Astrocyte of the spinal cord (primary cell): ENCODE data around the gene STK32C.

Source experiments
- DNase-seq: peaks from one replicate; pipeline ENCODE4 v3.0.0; 2011; ENCODE audit warnings: low read depth, low spot score
- H3K4me3 ChIP-seq: 2 replicates; pipeline ENCODE4 v1.5.1; 2011; ENCODE audit warnings: low read depth, mild to moderate bottlenecking, low read length, moderate library complexity
- in situ Hi-C: cut with HindIII; loops from 2 replicates; pipeline ENCODE4 v1.10.0; 2017; ENCODE audit warnings: low sequenced_read_pairs
- TF ChIP-seq, protein P1 (sequence below): IDR thresholded peaks from 2 replicates; pipeline ENCODE4 v1.5.1; 2012; ENCODE audit warnings: low read depth, mild to moderate bottlenecking, low read length, inconsistent platforms

Gene STK32C

DNA sequence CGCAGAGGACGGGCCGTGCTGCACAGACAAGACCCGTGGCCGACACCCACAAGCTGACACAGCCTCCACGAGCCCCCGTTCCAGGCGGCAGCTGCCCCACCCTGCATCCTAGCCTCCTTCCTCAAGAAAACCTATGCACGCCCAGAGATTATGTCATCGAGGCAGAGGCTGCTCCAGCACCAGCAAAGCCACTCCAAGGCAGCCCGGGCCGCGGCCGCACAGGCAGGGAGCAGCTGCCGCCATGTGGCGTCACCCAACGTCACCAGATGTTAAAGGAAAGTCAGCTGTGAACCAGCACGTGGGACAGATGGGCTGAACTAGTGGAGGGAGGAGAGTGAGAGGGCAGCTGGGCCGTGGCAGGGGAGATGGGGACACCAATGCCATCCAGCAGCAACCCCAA lies 59.8 kb downstream of the STK32C start:
- H3K4me3 ChIP-seq, result no peak overlapping the region
- TF ChIP-seq, protein P1, sequence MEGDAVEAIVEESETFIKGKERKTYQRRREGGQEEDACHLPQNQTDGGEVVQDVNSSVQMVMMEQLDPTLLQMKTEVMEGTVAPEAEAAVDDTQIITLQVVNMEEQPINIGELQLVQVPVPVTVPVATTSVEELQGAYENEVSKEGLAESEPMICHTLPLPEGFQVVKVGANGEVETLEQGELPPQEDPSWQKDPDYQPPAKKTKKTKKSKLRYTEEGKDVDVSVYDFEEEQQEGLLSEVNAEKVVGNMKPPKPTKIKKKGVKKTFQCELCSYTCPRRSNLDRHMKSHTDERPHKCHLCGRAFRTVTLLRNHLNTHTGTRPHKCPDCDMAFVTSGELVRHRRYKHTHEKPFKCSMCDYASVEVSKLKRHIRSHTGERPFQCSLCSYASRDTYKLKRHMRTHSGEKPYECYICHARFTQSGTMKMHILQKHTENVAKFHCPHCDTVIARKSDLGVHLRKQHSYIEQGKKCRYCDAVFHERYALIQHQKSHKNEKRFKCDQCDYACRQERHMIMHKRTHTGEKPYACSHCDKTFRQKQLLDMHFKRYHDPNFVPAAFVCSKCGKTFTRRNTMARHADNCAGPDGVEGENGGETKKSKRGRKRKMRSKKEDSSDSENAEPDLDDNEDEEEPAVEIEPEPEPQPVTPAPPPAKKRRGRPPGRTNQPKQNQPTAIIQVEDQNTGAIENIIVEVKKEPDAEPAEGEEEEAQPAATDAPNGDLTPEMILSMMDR, result no peak
- in situ Hi-C loops, result no loop called here
- DNase-seq, result no peak

- DNase-seq, result no peak
- in situ Hi-C loops, result no loop called here
- no peak overlapping the region for H3K4me3 ChIP-seq
- TF ChIP-seq, protein P1, result no peak
Observed at GRCh38 chr10:132246296-132246695, 61.5 kb downstream of the STK32C start.

DNA sequence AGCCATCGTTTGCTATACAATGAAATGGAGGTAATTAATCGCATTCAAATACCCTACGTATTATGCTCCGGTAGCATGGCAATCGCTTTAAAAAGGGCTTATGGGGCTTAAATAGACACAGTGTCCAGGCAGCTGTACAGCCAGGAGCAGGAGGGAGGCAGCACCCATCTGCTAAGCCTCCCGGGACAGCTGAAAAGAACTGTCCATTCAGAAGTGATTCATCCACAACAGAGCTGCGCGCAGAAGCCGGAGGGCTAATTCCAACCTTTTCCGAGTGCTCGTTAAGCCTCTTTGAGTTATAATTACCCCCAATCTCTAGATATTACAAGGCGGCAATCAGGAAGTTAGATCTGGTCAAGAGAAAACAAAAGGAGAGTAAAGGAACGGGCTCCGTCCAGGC lies 62.7 kb downstream of the STK32C start:
- in situ Hi-C loops, result no loop called here
- H3K4me3 ChIP-seq, result no peak overlapping the region
- DNase-seq, result no peak
- TF ChIP-seq, protein P1, result no peak

GRCh38 chr10:132243626-132244025 lies 64.1 kb downstream of the STK32C start:
- no peak overlapping the region for H3K4me3 ChIP-seq
- in situ Hi-C loops, result no loop called here
- no peak for DNase-seq
- TF ChIP-seq, protein P1, result no peak

DNA sequence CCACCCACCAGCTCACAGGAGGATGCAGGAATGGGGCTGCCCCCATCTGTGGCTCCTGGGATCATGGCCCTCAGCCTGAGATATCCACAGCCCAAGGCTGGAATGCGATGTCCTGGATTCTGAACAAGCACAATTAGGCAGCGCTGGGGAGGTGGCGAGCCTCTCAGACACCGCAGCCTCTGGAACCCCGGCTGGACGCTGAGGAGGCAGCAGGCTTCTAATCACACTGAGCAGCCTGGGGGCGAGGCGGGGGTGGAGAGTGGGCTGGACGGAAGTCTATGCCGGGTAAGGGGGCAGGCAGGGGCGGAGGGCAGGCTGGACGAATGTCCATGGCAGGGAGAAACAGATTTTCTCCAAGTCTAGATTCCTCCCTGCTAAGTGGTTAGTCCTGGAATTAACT lies 64.6 kb downstream of the STK32C start:
- no peak overlapping the region for H3K4me3 ChIP-seq
- TF ChIP-seq, protein P1, result no peak
- no peak for DNase-seq
- in situ Hi-C loops, result no loop called here

- DNase-seq, result no peak
- TF ChIP-seq, protein P1, result no peak
- H3K4me3 ChIP-seq, result no peak overlapping the region
- in situ Hi-C loops, result no loop called here
Observed at GRCh38 chr10:132242103-132242840, 65.5 kb downstream of the STK32C start.
